HEK293 (cell line): ENCODE data around the gene CAPZB.

ENCODE experiments used
- BCL11B ChIP-seq: fragments of 450-650 bp; formaldehyde crosslinking; IDR thresholded peaks from 2 replicates; pipeline ENCODE4 v1.5.1; 2016; ENCODE audit warnings: low read depth, missing biosample characterization, missing genetic modification characterization
- FEZF1 ChIP-seq: fragments of 450-650 bp; formaldehyde crosslinking; IDR thresholded peaks from 2 replicates; pipeline ENCODE4 v1.5.1; 2016; ENCODE audit warnings: missing biosample characterization, missing genetic modification characterization
- IKZF3 ChIP-seq: fragments of 450-650 bp; IDR thresholded peaks from 2 replicates; pipeline ENCODE4 v1.5.0; 2018; ENCODE audit warnings: missing biosample characterization, mild to moderate bottlenecking, missing genetic modification characterization, moderate library complexity
- KLF7 ChIP-seq: fragments of 450-650 bp; formaldehyde crosslinking; IDR thresholded peaks from 2 replicates; pipeline ENCODE4 v1.5.1; 2016; ENCODE audit warnings: missing biosample characterization, missing genetic modification characterization, borderline replicate concordance
- OSR2 ChIP-seq: fragments of 450-650 bp; formaldehyde crosslinking; IDR thresholded peaks from 2 replicates; pipeline ENCODE4 v1.5.1; 2016; ENCODE audit warnings: missing biosample characterization, missing genetic modification characterization
- TCF7L2 ChIP-seq: IDR thresholded peaks from 2 replicates; pipeline ENCODE4 v1.6.1; 2011; ENCODE audit warnings: low read depth, mild to moderate bottlenecking, inconsistent platforms, low read length, moderate library complexity, borderline replicate concordance
- WT1 ChIP-seq: fragments of 450-650 bp; formaldehyde crosslinking; IDR thresholded peaks from 2 replicates; pipeline ENCODE4 v1.5.1; 2016; ENCODE audit warnings: missing biosample characterization, missing genetic modification characterization
- ZBTB17 ChIP-seq: fragments of 450-650 bp; formaldehyde crosslinking; IDR thresholded peaks from 2 replicates; pipeline ENCODE4 v1.5.1; 2016; ENCODE audit warnings: missing biosample characterization, missing genetic modification characterization
- ZBTB8A ChIP-seq: fragments of 450-650 bp; formaldehyde crosslinking; IDR thresholded peaks from 2 replicates; pipeline ENCODE4 v1.5.1; 2016; ENCODE audit warnings: missing biosample characterization, missing genetic modification characterization
- ZFP37 ChIP-seq: fragments of 450-650 bp; formaldehyde crosslinking; IDR thresholded peaks from 2 replicates; pipeline ENCODE4 v1.5.1; 2016; ENCODE audit warnings: missing biosample characterization, missing genetic modification characterization
- ZNF114 ChIP-seq: fragments of 450-650 bp; formaldehyde crosslinking; IDR thresholded peaks from 2 replicates; pipeline ENCODE4 v1.5.0; 2017; ENCODE audit warnings: missing biosample characterization, missing genetic modification characterization
- ZNF221 ChIP-seq: fragments of 450-650 bp; formaldehyde crosslinking; IDR thresholded peaks from 2 replicates; pipeline ENCODE4 v1.5.1; 2017; ENCODE audit warnings: missing biosample characterization, missing genetic modification characterization, borderline replicate concordance
- ZNF391 ChIP-seq: fragments of 450-650 bp; formaldehyde crosslinking; IDR thresholded peaks from 2 replicates; pipeline ENCODE4 v1.5.1; 2016; ENCODE audit warnings: low read depth, missing biosample characterization, missing genetic modification characterization, borderline replicate concordance
- ZNF433 ChIP-seq: fragments of 450-650 bp; formaldehyde crosslinking; IDR thresholded peaks from 2 replicates; pipeline ENCODE4 v1.5.1; 2016; ENCODE audit warnings: missing biosample characterization, missing genetic modification characterization, low read depth
- ZNF529 ChIP-seq: fragments of 450-650 bp; formaldehyde crosslinking; IDR thresholded peaks from 2 replicates; pipeline ENCODE4 v1.5.1; 2017; ENCODE audit warnings: missing genetic modification characterization, missing biosample characterization; ENCODE audit not compliant: insufficient replicate concordance
- ZNF548 ChIP-seq: fragments of 450-650 bp; formaldehyde crosslinking; IDR thresholded peaks from 2 replicates; pipeline ENCODE4 v1.5.1; 2016; ENCODE audit warnings: missing biosample characterization, missing genetic modification characterization
- ZNF549 ChIP-seq: fragments of 450-650 bp; IDR thresholded peaks from 2 replicates; pipeline ENCODE4 v1.5.1; 2018; ENCODE audit warnings: missing biosample characterization, missing genetic modification characterization, mild to moderate bottlenecking, inconsistent platforms, moderate library complexity
- ZNF555 ChIP-seq: fragments of 450-650 bp; formaldehyde crosslinking; conservative IDR thresholded peaks from 2 replicates; pipeline ENCODE4 v1.5.1; 2017; ENCODE audit warnings: missing biosample characterization, mild to moderate bottlenecking, missing genetic modification characterization, inconsistent platforms
- ZNF558 ChIP-seq: fragments of 450-650 bp; formaldehyde crosslinking; IDR thresholded peaks from 2 replicates; pipeline ENCODE4 v1.5.1; 2016; ENCODE audit warnings: missing biosample characterization, missing genetic modification characterization
- ZNF571 ChIP-seq: fragments of 450-650 bp; formaldehyde crosslinking; IDR thresholded peaks from 2 replicates; pipeline ENCODE4 v1.5.0; 2017; ENCODE audit warnings: missing biosample characterization, missing genetic modification characterization
- ZNF843 ChIP-seq: fragments of 450-650 bp; formaldehyde crosslinking; IDR thresholded peaks from 2 replicates; pipeline ENCODE4 v1.5.1; 2016; ENCODE audit warnings: missing biosample characterization, missing genetic modification characterization
- ZSCAN30 ChIP-seq: fragments of 450-650 bp; IDR thresholded peaks from 2 replicates; pipeline ENCODE4 v1.5.1; 2018; ENCODE audit warnings: missing biosample characterization, mild to moderate bottlenecking, missing genetic modification characterization, moderate library complexity
- TF ChIP-seq, protein P1 (sequence below): fragments of 450-650 bp; formaldehyde crosslinking; IDR thresholded peaks from 2 replicates; pipeline ENCODE4 v1.5.1; 2016; ENCODE audit warnings: missing biosample characterization, missing genetic modification characterization
- TF ChIP-seq, protein P2 (sequence below): fragments of 450-650 bp; formaldehyde crosslinking; IDR thresholded peaks from 2 replicates; pipeline ENCODE4 v1.5.0; 2017; ENCODE audit warnings: missing biosample characterization, missing genetic modification characterization, borderline replicate concordance
- TF ChIP-seq, protein P3 (sequence below): fragments of 450-650 bp; formaldehyde crosslinking; IDR thresholded peaks from 2 replicates; pipeline ENCODE4 v1.5.1; 2016; ENCODE audit warnings: missing biosample characterization, missing genetic modification characterization, borderline replicate concordance
- TF ChIP-seq, protein P4 (sequence below): fragments of 450-650 bp; formaldehyde crosslinking; IDR thresholded peaks from 2 replicates; pipeline ENCODE4 v1.5.1; 2017; ENCODE audit warnings: missing biosample characterization, missing genetic modification characterization

The CAPZB gene

DNA sequence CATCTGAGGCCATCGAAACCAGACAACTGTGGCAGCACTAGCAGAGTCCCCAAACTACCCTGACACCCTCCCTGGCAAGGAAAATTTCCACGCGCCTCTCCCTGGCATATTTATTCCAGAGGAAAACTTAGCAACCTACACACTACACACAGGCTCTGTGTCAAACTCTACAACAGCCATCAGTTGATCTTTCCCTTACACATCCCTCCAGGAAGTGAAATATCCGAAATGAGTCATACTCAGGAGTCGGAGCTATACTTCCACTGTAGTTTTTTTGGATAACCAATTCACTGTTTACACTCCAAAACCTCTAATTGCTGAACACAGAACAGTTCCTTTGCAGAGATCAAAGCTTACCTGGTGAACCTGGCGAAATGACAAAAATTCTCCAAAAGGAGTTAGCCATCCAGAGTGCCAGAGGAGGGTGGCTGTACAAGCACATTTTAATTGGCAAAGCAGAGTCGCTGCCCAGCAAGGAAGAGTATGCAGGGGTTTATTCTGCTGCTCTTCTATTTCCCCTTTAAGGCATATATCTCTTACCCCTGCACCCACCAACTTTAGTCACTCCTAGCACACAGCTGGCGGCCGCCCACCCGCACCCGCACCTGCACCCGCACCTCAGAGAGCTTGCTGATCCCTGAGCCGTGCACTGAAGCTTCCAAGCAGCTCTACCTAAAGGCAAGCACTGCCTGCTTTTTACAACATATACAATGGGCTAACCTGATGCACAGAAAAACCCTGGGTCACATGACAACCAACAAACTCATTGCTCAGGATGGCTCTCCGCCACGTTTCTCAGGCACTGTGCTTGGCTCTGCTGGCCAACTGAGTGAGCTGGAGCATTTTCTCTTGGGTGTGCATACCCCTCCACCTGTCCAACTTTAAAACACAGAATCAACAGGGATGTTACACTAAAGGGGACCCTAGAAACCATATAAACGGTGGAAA lies 54.9 kb downstream of the CAPZB start (continued):
- TF ChIP-seq, protein P1, sequence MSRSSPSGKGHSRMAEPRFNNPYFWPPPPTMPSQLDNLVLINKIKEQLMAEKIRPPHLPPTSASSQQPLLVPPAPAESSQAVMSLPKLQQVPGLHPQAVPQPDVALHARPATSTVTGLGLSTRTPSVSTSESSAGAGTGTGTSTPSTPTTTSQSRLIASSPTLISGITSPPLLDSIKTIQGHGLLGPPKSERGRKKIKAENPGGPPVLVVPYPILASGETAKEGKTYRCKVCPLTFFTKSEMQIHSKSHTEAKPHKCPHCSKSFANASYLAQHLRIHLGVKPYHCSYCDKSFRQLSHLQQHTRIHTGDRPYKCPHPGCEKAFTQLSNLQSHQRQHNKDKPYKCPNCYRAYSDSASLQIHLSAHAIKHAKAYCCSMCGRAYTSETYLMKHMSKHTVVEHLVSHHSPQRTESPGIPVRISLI (tag by site-specific recombination), result peak; percentile 78; the same call in 1 of the 2 replicates
- TF ChIP-seq BCL11B (tag by site-specific recombination) (no peak), ZNF114 (tag by site-specific recombination) (no peak), ZNF529 (tag by site-specific recombination) (no peak), ZBTB17 (tag by site-specific recombination) (no peak), IKZF3 (tag by site-specific recombination) (no peak), ZNF548 (tag by site-specific recombination) (no peak), ZNF549 (tag by site-specific recombination) (no peak), ZNF391 (tag by site-specific recombination) (no peak), ZNF433 (tag by site-specific recombination) (no peak), ZFP37 (tag by site-specific recombination) (no peak), TCF7L2 (no peak), FEZF1 (tag by site-specific recombination) (no peak), ZNF558 (tag by site-specific recombination) (no peak), ZNF843 (no peak), ZNF221 (tag by site-specific recombination) (no peak), ZBTB8A (tag by site-specific recombination) (no peak), ZSCAN30 (no peak), WT1 (no peak), KLF7 (no peak), ZNF555 (tag by site-specific recombination) (no peak), OSR2 (tag by site-specific recombination) (no peak), ZNF571 (tag by site-specific recombination) (no peak)
- TF ChIP-seq, protein P2, sequence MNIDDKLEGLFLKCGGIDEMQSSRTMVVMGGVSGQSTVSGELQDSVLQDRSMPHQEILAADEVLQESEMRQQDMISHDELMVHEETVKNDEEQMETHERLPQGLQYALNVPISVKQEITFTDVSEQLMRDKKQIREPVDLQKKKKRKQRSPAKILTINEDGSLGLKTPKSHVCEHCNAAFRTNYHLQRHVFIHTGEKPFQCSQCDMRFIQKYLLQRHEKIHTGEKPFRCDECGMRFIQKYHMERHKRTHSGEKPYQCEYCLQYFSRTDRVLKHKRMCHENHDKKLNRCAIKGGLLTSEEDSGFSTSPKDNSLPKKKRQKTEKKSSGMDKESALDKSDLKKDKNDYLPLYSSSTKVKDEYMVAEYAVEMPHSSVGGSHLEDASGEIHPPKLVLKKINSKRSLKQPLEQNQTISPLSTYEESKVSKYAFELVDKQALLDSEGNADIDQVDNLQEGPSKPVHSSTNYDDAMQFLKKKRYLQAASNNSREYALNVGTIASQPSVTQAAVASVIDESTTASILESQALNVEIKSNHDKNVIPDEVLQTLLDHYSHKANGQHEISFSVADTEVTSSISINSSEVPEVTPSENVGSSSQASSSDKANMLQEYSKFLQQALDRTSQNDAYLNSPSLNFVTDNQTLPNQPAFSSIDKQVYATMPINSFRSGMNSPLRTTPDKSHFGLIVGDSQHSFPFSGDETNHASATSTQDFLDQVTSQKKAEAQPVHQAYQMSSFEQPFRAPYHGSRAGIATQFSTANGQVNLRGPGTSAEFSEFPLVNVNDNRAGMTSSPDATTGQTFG (tag by site-specific recombination), result no peak
- TF ChIP-seq, protein P3, sequence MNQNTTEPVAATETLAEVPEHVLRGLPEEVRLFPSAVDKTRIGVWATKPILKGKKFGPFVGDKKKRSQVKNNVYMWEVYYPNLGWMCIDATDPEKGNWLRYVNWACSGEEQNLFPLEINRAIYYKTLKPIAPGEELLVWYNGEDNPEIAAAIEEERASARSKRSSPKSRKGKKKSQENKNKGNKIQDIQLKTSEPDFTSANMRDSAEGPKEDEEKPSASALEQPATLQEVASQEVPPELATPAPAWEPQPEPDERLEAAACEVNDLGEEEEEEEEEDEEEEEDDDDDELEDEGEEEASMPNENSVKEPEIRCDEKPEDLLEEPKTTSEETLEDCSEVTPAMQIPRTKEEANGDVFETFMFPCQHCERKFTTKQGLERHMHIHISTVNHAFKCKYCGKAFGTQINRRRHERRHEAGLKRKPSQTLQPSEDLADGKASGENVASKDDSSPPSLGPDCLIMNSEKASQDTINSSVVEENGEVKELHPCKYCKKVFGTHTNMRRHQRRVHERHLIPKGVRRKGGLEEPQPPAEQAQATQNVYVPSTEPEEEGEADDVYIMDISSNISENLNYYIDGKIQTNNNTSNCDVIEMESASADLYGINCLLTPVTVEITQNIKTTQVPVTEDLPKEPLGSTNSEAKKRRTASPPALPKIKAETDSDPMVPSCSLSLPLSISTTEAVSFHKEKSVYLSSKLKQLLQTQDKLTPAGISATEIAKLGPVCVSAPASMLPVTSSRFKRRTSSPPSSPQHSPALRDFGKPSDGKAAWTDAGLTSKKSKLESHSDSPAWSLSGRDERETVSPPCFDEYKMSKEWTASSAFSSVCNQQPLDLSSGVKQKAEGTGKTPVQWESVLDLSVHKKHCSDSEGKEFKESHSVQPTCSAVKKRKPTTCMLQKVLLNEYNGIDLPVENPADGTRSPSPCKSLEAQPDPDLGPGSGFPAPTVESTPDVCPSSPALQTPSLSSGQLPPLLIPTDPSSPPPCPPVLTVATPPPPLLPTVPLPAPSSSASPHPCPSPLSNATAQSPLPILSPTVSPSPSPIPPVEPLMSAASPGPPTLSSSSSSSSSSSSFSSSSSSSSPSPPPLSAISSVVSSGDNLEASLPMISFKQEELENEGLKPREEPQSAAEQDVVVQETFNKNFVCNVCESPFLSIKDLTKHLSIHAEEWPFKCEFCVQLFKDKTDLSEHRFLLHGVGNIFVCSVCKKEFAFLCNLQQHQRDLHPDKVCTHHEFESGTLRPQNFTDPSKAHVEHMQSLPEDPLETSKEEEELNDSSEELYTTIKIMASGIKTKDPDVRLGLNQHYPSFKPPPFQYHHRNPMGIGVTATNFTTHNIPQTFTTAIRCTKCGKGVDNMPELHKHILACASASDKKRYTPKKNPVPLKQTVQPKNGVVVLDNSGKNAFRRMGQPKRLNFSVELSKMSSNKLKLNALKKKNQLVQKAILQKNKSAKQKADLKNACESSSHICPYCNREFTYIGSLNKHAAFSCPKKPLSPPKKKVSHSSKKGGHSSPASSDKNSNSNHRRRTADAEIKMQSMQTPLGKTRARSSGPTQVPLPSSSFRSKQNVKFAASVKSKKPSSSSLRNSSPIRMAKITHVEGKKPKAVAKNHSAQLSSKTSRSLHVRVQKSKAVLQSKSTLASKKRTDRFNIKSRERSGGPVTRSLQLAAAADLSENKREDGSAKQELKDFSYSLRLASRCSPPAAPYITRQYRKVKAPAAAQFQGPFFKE (tag by site-specific recombination), result no peak
- TF ChIP-seq, protein P4, sequence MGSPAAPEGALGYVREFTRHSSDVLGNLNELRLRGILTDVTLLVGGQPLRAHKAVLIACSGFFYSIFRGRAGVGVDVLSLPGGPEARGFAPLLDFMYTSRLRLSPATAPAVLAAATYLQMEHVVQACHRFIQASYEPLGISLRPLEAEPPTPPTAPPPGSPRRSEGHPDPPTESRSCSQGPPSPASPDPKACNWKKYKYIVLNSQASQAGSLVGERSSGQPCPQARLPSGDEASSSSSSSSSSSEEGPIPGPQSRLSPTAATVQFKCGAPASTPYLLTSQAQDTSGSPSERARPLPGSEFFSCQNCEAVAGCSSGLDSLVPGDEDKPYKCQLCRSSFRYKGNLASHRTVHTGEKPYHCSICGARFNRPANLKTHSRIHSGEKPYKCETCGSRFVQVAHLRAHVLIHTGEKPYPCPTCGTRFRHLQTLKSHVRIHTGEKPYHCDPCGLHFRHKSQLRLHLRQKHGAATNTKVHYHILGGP (tag by site-specific recombination), result no peak
